ENCODE results near the gene SKOR2.

DNA sequence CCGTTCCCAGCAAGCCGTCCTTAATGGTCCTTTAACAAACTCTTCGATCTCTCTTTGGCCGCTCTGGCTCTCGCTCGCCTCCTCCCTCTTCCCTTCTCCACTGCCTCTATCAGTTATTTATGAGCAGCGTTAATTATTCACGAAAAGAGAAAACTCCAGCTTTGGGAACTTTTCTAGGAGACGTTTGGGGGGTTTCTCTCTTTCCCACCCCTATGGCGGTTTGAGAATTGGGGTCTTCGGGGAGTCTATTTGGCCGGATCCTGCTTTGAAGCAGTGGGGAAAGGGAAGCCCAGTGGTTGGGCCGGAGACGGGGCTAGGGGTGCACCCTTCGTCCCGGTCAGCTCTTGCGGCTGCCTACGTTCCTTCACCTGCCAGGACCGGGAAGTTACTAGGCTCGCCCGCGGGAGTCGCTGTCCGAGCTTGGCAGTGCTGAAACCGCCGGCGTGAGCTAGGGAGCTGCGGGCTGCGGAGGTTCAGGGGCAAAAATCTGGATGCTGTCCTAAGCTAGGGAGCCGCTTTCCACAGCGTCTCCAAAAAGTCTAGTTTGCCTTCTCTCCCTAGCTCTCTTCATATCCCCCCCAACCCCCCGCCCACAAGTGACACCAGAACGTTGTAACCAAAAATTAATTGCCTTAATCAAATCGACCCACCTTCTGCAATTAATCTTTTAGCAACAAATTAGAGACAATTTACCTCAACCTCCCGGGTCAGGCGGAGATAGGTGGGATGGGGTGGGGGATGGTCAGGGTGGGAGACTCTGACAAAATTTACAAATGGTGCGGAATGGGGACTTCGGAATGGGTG, 8.9 kb upstream of the SKOR2 start:
- TF ChIP-seq, protein P1, sequence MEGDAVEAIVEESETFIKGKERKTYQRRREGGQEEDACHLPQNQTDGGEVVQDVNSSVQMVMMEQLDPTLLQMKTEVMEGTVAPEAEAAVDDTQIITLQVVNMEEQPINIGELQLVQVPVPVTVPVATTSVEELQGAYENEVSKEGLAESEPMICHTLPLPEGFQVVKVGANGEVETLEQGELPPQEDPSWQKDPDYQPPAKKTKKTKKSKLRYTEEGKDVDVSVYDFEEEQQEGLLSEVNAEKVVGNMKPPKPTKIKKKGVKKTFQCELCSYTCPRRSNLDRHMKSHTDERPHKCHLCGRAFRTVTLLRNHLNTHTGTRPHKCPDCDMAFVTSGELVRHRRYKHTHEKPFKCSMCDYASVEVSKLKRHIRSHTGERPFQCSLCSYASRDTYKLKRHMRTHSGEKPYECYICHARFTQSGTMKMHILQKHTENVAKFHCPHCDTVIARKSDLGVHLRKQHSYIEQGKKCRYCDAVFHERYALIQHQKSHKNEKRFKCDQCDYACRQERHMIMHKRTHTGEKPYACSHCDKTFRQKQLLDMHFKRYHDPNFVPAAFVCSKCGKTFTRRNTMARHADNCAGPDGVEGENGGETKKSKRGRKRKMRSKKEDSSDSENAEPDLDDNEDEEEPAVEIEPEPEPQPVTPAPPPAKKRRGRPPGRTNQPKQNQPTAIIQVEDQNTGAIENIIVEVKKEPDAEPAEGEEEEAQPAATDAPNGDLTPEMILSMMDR (IDR thresholded peaks at IDR 0.05 in 8 of 11, conservative IDR thresholded peaks at IDR 0.05 in 3 of 11): no peak
- TF ChIP-seq POLR2A (IDR thresholded peaks at IDR 0.05): no peak

Data from spleen (tissue), 7 donors.